ENCODE data around the gene URGCP. TPM values are rescaled to one million over a fixed set of nuclear protein-coding genes. Genes with fewer than 3 reads are reported as not detected.

Gene URGCP
- polyA plus RNA-seq, 1 of the 3 experiments (the other 2 are of a cell fraction), result 22.9 TPM

DNA sequence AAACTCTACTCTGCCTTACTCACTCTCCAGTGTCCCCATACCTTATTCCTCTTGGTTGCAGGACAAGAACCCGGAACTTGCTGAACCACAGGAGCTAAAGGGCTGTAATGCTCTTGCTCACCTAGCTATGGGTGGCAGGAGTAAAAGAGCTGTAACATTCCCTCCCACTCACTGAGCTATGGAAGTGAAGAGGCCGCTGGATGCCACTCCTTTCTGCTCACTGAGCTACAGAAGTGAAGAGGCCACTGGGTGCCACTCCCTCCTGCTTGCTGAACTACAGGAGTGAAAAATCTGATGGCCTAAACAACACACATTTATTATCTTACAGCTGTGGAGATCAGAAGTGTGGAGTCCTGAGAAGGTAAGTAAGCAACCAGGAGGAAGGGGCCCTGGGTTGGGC lies 54.6 kb downstream of the URGCP start:
- H3K27ac ChIP-seq (ENCODE audit: low read depth in 2 of 2, low read length in 1 of 2), result no peak overlapping the region
- 19% methylated on average over 2 of the region's 2 CpGs for WGBS (ENCODE audit: low lambda C conversion rate)
- no peak overlapping the region for H3K9ac ChIP-seq
- no peaks in the 10 kb centered on the region for H3K36me3 ChIP-seq (replicated peaks in 1 of 2; ENCODE audit: control insufficient read depth in 1 of 2, insufficient read depth in 2 of 2, low read length in 1 of 2)
- TF ChIP-seq IRF3 (IDR thresholded peaks at IDR 0.05; ENCODE audit: low read depth, low read length) (no peak), USF2 (IDR thresholded peaks at IDR 0.05; ENCODE audit: borderline replicate concordance, low read depth, low read length) (no peak), REST (IDR thresholded peaks at IDR 0.05; ENCODE audit: low read depth, low read length) (no peak), TCF12 (IDR thresholded peaks at IDR 0.05) (no peak), MAX (IDR thresholded peaks at IDR 0.05; ENCODE audit: low read depth) (no peak)
- TF ChIP-seq, protein P1, sequence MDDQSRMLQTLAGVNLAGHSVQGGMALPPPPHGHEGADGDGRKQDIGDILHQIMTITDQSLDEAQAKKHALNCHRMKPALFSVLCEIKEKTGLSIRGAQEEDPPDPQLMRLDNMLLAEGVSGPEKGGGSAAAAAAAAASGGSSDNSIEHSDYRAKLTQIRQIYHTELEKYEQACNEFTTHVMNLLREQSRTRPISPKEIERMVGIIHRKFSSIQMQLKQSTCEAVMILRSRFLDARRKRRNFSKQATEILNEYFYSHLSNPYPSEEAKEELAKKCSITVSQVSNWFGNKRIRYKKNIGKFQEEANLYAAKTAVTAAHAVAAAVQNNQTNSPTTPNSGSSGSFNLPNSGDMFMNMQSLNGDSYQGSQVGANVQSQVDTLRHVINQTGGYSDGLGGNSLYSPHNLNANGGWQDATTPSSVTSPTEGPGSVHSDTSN (IDR thresholded peaks at IDR 0.05), result no peak
- no peak overlapping the region for H3K4me3 ChIP-seq (ENCODE audit: low read depth in 2 of 2, low read length in 1 of 2)
- H3K27me3 ChIP-seq (ENCODE audit: insufficient read depth), result 0 out of 2 replicates have a peak, but pooled peaks cover 5% of the 10 kb centered on the region
- no peak for DNase-seq
- H4K20me1 ChIP-seq (ENCODE audit: insufficient read depth), result no peaks in the 10 kb centered on the region
- H3K4me2 ChIP-seq, result no peak overlapping the region
- H3K9me2 ChIP-seq, result no peaks in the 10 kb centered on the region
- CTCF ChIA-PET, result interaction anchor here (6.3 kb wide), 1 partner anchor 13 kb away, joined by 57 read pairs; no protein-coding TSS in a partner anchor
- no peaks in the 10 kb centered on the region for H3K9me3 ChIP-seq
- POLR2A ChIA-PET, result no interaction called here
- no peaks in the 10 kb centered on the region for H3K79me2 ChIP-seq (ENCODE audit: insufficient read depth)
- H3K4me1 ChIP-seq (ENCODE audit: control insufficient read depth in 1 of 2, insufficient read depth in 2 of 2, low read depth in 1 of 2, low read length in 1 of 2), result no peaks in the 10 kb centered on the region
- H3F3A ChIP-seq (replicated peaks; ENCODE audit: insufficient read depth), result no peaks in the 10 kb centered on the region
- no peak overlapping the region for H2AFZ ChIP-seq (ENCODE audit: low read depth)

DNA sequence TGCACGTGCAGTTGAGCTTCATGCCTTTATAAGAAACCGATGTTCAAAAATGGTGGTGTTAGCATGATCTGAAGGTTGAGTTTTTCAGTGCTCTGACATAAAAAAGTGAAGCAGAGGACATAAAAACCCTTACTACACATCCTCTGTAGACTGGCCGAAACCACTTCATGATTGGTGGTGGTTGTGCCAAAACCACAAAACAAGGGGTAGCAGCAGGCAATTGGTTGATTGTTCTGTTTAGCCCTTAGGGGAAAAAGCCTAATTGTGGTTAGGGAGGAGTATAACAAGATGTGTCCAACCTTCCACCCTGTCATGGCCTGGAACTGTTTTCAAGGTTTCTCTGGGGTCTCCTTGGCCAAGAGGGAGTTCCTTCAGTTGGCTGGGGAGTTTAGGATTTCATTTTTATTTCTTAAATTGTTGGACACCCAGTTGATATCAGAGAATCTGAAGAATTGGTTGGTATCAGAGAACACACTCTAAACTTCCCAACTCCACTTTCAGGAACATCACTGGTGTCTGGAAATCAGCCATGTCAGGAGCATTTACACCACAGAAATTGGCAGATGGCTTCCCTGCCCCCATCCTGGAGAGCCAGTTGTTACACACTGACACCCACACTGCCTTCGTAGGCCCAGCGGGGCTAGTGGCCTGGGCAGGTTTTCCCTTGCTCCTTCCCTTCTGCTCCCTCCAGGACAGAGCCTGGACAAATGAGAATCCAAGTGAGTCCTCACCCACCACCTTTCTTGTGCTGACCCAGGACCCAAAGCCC lies 55.9 kb downstream of the URGCP start:
- peaks cover 0 to 6% of the 10 kb centered on the region in 2 experiments; a peak in 1 of 4 replicates for H3K4me1 ChIP-seq (ENCODE audit: control insufficient read depth in 1 of 2, insufficient read depth in 2 of 2, low read depth in 1 of 2, low read length in 1 of 2)
- POLR2A ChIA-PET, result interaction anchor here (0.6 kb wide), 1 partner anchor 23 kb away, joined by 3 read pairs; no protein-coding TSS in a partner anchor
- no peak for DNase-seq
- H3K9me3 ChIP-seq, result no peaks in the 10 kb centered on the region
- H3K9me2 ChIP-seq, result no peaks in the 10 kb centered on the region
- no peak overlapping the region for H2AFZ ChIP-seq (ENCODE audit: low read depth)
- H3K36me3 ChIP-seq (replicated peaks in 1 of 2; ENCODE audit: control insufficient read depth in 1 of 2, insufficient read depth in 2 of 2, low read length in 1 of 2), result no peaks in the 10 kb centered on the region
- no peak overlapping the region for H3K27ac ChIP-seq (ENCODE audit: low read depth in 2 of 2, low read length in 1 of 2)
- no peaks in the 10 kb centered on the region for H4K20me1 ChIP-seq (ENCODE audit: insufficient read depth)
- no peaks in the 10 kb centered on the region for H3K79me2 ChIP-seq (ENCODE audit: insufficient read depth)
- CTCF ChIA-PET, result interaction anchor here (0.6 to 6.3 kb wide), 5 partner anchors 12 to 396 kb away, joined by 3 to 83 read pairs (median 10); partner anchors contain the start of gene STK17A
- no peak overlapping the region for H3K4me2 ChIP-seq
- no peak overlapping the region for H3K9ac ChIP-seq
- H3F3A ChIP-seq (replicated peaks; ENCODE audit: insufficient read depth), result no peaks in the 10 kb centered on the region
- WGBS (ENCODE audit: low lambda C conversion rate), result 89% methylated on average over 5 of the region's 5 CpGs
- 0 out of 2 replicates have a peak, but pooled peaks cover 5% of the 10 kb centered on the region for H3K27me3 ChIP-seq (ENCODE audit: insufficient read depth)
- H3K4me3 ChIP-seq (ENCODE audit: low read depth in 2 of 2, low read length in 1 of 2), result no peak overlapping the region
- TF ChIP-seq GATA2 (CRISPR knock-in tag; IDR thresholded peaks at IDR 0.05) (no peak), NRF1 (IDR thresholded peaks at IDR 0.05; ENCODE audit: low read depth, low read length) (no peak), FOXJ3 (CRISPR knock-in tag; IDR thresholded peaks at IDR 0.05) (no peak), RAD21 (IDR thresholded peaks at IDR 0.05; ENCODE audit: low read length) (no peak), POLR2AphosphoS5 (IDR thresholded peaks at IDR 0.05; ENCODE audit: low read depth, low read length) (no peak), SMC3 (IDR thresholded peaks at IDR 0.05; ENCODE audit: low read depth, low read length) (no peak), RFX5 (IDR thresholded peaks at IDR 0.05; ENCODE audit: low read length) (no peak), TEAD4 (IDR thresholded peaks at IDR 0.05; ENCODE audit: borderline replicate concordance, insufficient read depth) (no peak), IRF3 (IDR thresholded peaks at IDR 0.05; ENCODE audit: low read depth, low read length) (no peak), SIN3A (IDR thresholded peaks at IDR 0.05; ENCODE audit: borderline replicate concordance, low read depth, low read length) (no peak), RXRA (IDR thresholded peaks at IDR 0.05; ENCODE audit: borderline replicate concordance, low read depth) (no peak), MAX (IDR thresholded peaks at IDR 0.05; ENCODE audit: low read depth) (no peak), FOSL2 (IDR thresholded peaks at IDR 0.05; ENCODE audit: borderline replicate concordance, low read depth) (no peak), TCF12 (IDR thresholded peaks at IDR 0.05) (no peak)

Measured in SK-N-SH (cell line).